ENCODE data around the gene ALDH16A1. TPM values are rescaled to one million over a fixed set of nuclear protein-coding genes. Genes with fewer than 3 reads are reported as not detected.

Gene ALDH16A1
- total RNA-seq, 4 donors from 2014 or later = 32.5 to 39.5 (median 34.2) TPM

DNA sequence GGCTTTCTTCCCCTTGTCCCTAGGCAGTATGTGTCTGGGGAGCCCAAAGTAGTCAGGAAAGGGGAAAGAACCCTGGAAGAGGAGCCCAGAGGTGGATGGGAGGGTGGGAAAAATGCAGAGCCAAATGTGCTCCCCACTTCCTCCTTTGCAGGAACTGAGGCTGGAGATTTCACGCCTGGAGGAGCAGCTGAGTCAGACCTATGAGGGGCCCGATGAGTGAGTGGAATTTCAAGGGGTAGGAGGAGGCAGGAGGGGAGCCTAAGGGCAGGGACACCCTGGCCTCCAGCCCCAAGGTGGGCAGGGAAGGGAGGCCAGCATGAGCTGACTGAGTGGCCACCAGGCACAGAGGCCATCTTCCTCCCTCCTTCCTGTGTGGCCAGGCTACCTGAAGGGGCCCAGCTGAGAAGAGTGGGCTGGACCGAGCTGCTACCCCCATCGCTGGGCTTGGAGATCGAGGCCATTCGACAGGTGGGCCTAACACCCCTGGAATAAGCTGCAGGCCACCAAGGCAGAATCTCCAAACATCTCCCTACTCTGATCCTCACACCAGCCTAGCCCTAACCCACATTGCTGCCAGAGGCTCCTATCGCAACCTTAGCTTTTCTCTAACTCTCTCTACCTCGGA lies 44.1 kb upstream of the ALDH16A1 start:
- no peak overlapping the region for H3K4me3 ChIP-seq (replicated peaks in 1 of 3)
- H3K9me3 ChIP-seq = no peaks in the 10 kb centered on the region
- no peaks in the 10 kb centered on the region for H3K36me3 ChIP-seq
- H3K27ac ChIP-seq = no peak overlapping the region
- no peak for TF ChIP-seq POLR2A (IDR thresholded peaks at IDR 0.05)
- no peak for TF ChIP-seq CTCF (IDR thresholded peaks at IDR 0.05)
- H3K4me1 ChIP-seq = peaks cover 0 to 12% of the 10 kb centered on the region in 2 donors
- DNase-seq = no peak
- WGBS, 2 donors = 68 to 78% methylated on average over 7 to 8 of the region's 8 CpGs
- H3K27me3 ChIP-seq = no peaks in the 10 kb centered on the region
- intact Hi-C loops (cut with DNase I) = no loop called here

DNA sequence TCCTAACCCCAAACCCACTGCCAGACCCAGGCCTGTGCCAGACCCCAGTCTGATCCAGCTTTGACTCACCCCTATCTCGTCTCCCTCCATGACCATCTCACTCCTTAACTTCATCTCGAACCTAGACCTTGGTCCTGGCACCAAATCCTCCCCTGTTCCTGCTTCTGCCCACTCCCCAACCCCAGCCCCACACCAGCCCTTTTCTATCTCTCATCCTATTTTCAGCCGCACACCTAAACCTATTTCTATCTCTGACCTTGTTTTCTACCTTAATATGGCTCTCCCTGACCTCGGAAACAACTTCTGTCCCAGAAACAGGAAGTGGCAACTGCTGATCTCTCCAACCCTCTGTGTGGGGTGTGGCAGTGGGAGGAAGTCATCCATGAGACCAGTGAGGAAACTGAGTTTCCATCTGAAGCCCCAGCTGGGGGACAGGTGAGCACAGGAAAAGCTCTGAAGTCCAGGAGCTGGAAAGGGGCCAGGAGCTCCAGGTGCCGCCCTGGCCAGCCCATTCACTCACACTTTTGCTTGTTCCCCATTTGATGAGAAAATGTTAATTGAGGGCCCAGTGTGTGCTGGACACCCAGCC lies 43.5 kb upstream of the ALDH16A1 start:
- Histone ChIP-seq H3K27ac (no peak overlapping the region), H3K4me1 (peaks cover 0 to 12% of the 10 kb centered on the region in 2 donors), H3K27me3 (no peaks in the 10 kb centered on the region), H3K4me3 (replicated peaks in 1 of 3) (no peak overlapping the region), H3K36me3 (no peaks in the 10 kb centered on the region), H3K9me3 (no peaks in the 10 kb centered on the region)
- intact Hi-C loops (cut with DNase I) = no loop called here
- WGBS, 2 donors = 82% methylated on average over 5 of the region's 5 CpGs
- TF ChIP-seq POLR2A (IDR thresholded peaks at IDR 0.05) (no peak), CTCF (IDR thresholded peaks at IDR 0.05) (no peak)
- DNase-seq = no peak

DNA sequence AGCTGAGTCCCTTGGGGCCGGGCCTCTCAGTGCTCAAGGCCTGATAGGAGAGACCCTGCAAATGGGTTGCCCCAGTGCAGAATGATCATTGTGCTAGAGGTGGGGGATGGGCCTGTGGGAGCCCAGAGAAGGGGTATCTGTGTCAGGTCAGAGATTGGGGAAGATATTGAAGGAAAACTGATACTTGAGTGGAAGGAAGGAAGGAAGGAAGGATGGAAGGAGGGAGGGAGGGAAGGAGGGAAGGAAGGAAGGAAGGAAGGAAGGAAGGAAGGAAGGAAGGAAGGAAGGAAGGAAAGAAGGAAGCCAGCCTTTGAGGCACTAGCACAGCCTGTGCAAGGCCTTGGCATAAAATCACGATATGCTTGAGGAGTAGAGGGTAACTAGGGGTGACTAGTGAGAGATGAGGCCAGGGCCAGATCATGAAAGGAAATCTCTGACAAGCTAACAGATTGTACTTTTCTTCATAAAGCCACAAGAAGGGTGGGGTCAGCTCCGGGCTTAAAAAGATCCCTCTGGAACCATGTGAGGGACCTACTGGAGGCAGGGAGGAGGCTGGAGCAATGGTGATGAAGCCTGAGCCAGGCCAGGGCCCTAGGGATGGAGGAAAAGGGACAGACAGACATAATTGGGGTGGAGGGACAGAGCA lies 41.2 kb upstream of the ALDH16A1 start:
- TF ChIP-seq POLR2A (IDR thresholded peaks at IDR 0.05) (no peak), CTCF (IDR thresholded peaks at IDR 0.05) (no peak)
- no peaks in the 10 kb centered on the region for H3K36me3 ChIP-seq
- no peak overlapping the region for H3K27ac ChIP-seq
- no peak overlapping the region for H3K4me3 ChIP-seq (replicated peaks in 1 of 3)
- no peaks in the 10 kb centered on the region for H3K27me3 ChIP-seq
- intact Hi-C loops (cut with DNase I) = no loop called here
- H3K4me1 ChIP-seq = peaks cover 0 to 12% of the 10 kb centered on the region in 2 donors
- no peak for DNase-seq
- no peaks in the 10 kb centered on the region for H3K9me3 ChIP-seq
- WGBS, 2 donors = 67 to 86% methylated on average over 3 of the region's 3 CpGs

GRCh38 chr19:49413348-49413747 lies 39.7 kb upstream of the ALDH16A1 start:
- Histone ChIP-seq H3K4me1 (peaks cover 0 to 12% of the 10 kb centered on the region in 2 donors), H3K27ac (no peak overlapping the region), H3K4me3 (replicated peaks in 1 of 3) (no peak overlapping the region), H3K36me3 (no peaks in the 10 kb centered on the region), H3K9me3 (no peaks in the 10 kb centered on the region), H3K27me3 (no peaks in the 10 kb centered on the region)
- TF ChIP-seq POLR2A (IDR thresholded peaks at IDR 0.05) (no peak), CTCF (IDR thresholded peaks at IDR 0.05) (no peak)
- 63 to 77% methylated on average over 6 to 8 of the region's 9 CpGs for WGBS, 2 donors
- intact Hi-C loops (cut with DNase I) = no loop called here
- DNase-seq = no peak

DNA sequence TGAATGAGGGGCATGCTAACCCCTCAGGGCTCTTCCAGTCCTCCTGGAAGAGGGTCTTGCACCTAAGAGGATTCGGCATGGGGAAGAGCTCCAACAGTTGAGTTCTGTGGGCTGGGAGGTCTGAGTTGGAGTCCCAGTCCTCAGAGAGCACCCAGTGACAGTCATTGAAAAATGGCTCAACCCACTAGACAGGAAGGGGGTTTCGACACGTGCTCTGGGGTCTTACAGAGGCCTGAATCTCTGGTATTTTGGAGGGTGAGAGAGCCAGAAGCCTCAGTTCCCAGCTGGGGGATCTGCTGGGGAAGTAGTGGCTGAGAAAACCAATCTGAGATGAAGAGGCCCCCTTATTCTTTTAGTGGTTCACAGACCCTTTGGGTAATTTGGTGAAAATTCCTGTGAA lies 38.8 kb upstream of the ALDH16A1 start:
- H3K4me1 ChIP-seq = peaks cover 0 to 5% of the 10 kb centered on the region in 2 donors
- TF ChIP-seq POLR2A (IDR thresholded peaks at IDR 0.05) (no peak), CTCF (IDR thresholded peaks at IDR 0.05) (no peak)
- whole genome bisulfite sequencing, 2 donors = 90 to 94% methylated on average over 3 of the region's 3 CpGs
- intact Hi-C loops (cut with DNase I) = no loop called here
- no peaks in the 10 kb centered on the region for H3K36me3 ChIP-seq
- H3K9me3 ChIP-seq = no peaks in the 10 kb centered on the region
- H3K27ac ChIP-seq = no peak overlapping the region
- no peak for DNase-seq
- H3K27me3 ChIP-seq = no peaks in the 10 kb centered on the region
- H3K4me3 ChIP-seq (replicated peaks in 1 of 3) = no peak overlapping the region
